ENCODE data around the gene BBOX1. TPM values are rescaled to one million over a fixed set of nuclear protein-coding genes. Genes with fewer than 3 reads are reported as not detected.

BBOX1 gene
- polyA plus RNA-seq, 1 donor from 2014 or later = not detected

DNA sequence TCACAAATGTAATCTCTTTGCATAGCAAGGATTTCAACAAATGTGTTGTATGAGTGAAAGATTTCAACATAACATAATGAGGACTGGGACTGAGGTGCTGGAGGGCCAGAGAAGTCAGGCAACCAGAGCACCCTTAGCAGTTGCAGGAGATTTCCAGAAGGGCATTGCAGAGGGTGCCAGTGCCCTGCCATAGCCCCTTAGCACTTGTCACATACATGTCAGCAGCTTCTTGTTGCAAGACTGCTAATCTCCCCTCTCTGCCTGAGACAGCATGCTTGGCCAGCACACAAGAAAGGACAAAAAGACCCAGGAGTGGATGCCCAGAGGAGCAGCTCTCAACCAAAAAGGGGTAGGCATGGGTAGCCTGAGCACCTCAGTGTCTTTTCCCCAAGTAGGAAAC is 43.2 kb downstream of the BBOX1 start:
- TF ChIP-seq SMC3 (conservative IDR thresholded peaks at IDR 0.05; ENCODE audit: poor library complexity) = no peak
- TF ChIP-seq, protein P1, sequence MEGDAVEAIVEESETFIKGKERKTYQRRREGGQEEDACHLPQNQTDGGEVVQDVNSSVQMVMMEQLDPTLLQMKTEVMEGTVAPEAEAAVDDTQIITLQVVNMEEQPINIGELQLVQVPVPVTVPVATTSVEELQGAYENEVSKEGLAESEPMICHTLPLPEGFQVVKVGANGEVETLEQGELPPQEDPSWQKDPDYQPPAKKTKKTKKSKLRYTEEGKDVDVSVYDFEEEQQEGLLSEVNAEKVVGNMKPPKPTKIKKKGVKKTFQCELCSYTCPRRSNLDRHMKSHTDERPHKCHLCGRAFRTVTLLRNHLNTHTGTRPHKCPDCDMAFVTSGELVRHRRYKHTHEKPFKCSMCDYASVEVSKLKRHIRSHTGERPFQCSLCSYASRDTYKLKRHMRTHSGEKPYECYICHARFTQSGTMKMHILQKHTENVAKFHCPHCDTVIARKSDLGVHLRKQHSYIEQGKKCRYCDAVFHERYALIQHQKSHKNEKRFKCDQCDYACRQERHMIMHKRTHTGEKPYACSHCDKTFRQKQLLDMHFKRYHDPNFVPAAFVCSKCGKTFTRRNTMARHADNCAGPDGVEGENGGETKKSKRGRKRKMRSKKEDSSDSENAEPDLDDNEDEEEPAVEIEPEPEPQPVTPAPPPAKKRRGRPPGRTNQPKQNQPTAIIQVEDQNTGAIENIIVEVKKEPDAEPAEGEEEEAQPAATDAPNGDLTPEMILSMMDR (IDR thresholded peaks at IDR 0.05; ENCODE audit: poor library complexity, severe bottlenecking) = no peak
- no peak for TF ChIP-seq MXI1 (conservative IDR thresholded peaks at IDR 0.05; ENCODE audit: poor library complexity, severe bottlenecking)
- TF ChIP-seq EP300 (conservative IDR thresholded peaks at IDR 0.05; ENCODE audit: poor library complexity, severe bottlenecking) = no peak
- TF ChIP-seq, protein P2, sequence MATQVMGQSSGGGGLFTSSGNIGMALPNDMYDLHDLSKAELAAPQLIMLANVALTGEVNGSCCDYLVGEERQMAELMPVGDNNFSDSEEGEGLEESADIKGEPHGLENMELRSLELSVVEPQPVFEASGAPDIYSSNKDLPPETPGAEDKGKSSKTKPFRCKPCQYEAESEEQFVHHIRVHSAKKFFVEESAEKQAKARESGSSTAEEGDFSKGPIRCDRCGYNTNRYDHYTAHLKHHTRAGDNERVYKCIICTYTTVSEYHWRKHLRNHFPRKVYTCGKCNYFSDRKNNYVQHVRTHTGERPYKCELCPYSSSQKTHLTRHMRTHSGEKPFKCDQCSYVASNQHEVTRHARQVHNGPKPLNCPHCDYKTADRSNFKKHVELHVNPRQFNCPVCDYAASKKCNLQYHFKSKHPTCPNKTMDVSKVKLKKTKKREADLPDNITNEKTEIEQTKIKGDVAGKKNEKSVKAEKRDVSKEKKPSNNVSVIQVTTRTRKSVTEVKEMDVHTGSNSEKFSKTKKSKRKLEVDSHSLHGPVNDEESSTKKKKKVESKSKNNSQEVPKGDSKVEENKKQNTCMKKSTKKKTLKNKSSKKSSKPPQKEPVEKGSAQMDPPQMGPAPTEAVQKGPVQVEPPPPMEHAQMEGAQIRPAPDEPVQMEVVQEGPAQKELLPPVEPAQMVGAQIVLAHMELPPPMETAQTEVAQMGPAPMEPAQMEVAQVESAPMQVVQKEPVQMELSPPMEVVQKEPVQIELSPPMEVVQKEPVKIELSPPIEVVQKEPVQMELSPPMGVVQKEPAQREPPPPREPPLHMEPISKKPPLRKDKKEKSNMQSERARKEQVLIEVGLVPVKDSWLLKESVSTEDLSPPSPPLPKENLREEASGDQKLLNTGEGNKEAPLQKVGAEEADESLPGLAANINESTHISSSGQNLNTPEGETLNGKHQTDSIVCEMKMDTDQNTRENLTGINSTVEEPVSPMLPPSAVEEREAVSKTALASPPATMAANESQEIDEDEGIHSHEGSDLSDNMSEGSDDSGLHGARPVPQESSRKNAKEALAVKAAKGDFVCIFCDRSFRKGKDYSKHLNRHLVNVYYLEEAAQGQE (IDR thresholded peaks at IDR 0.05; ENCODE audit: borderline replicate concordance) = no peak
- no peak for TF ChIP-seq TAF1 (IDR thresholded peaks at IDR 0.05; ENCODE audit: low read depth)
- TF ChIP-seq POLR2AphosphoS5 (IDR thresholded peaks at IDR 0.05) = no peak
- TF ChIP-seq EZH2 (IDR thresholded peaks at IDR 0.05; ENCODE audit: borderline replicate concordance, insufficient read depth, low read length, poor library complexity, severe bottlenecking) = no peak
- TF ChIP-seq RAD21 (conservative IDR thresholded peaks at IDR 0.05) = no peak

DNA sequence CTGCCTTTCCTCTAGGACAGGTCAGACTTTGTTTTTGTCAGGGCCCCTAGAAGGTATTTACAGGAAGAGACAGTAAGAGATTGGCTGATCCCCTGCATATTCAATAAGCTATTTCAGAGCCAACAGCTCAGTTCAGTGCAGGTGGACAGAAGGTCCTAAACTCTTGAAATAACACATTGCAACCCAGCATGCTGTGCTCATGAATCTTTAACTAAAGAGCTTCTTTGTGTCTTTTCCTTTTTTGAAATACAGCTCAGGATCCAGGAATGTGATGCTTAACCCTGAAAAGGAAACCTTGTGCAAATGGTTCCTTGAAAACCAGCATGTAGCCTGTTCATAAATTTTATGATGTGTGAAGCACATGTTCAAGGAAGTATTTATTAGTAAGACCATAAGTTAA is 43.9 kb downstream of the BBOX1 start:
- H4K20me1 ChIP-seq (ENCODE audit: insufficient read depth) = no peaks in the 10 kb centered on the region
- H3K79me2 ChIP-seq (replicated peaks; ENCODE audit: insufficient read depth, low read length) = no peaks in the 10 kb centered on the region
- no peaks in the 10 kb centered on the region for H3K27me3 ChIP-seq (ENCODE audit: insufficient read depth, low read depth, low read length)
- TF ChIP-seq, protein P1 (IDR thresholded peaks at IDR 0.05; ENCODE audit: poor library complexity, severe bottlenecking) = no peak
- TF ChIP-seq POLR2AphosphoS5 (IDR thresholded peaks at IDR 0.05) (no peak), MXI1 (conservative IDR thresholded peaks at IDR 0.05; ENCODE audit: poor library complexity, severe bottlenecking) (no peak), SMC3 (conservative IDR thresholded peaks at IDR 0.05; ENCODE audit: poor library complexity) (no peak), RAD21 (conservative IDR thresholded peaks at IDR 0.05) (no peak), EP300 (conservative IDR thresholded peaks at IDR 0.05; ENCODE audit: poor library complexity, severe bottlenecking) (no peak), EZH2 (IDR thresholded peaks at IDR 0.05; ENCODE audit: borderline replicate concordance, insufficient read depth, low read length, poor library complexity, severe bottlenecking) (no peak), TAF1 (IDR thresholded peaks at IDR 0.05; ENCODE audit: low read depth) (no peak)
- TF ChIP-seq, protein P2 (IDR thresholded peaks at IDR 0.05; ENCODE audit: borderline replicate concordance) = no peak
- no peaks in the 10 kb centered on the region for H3F3A ChIP-seq (ENCODE audit: insufficient read depth, low read length, poor library complexity, severe bottlenecking)
- no peak overlapping the region for H3K27ac ChIP-seq (ENCODE audit: low read length)
- H3K4me3 ChIP-seq (ENCODE audit: low read length) = no peak overlapping the region
- no peaks in the 10 kb centered on the region for H3K9me3 ChIP-seq (ENCODE audit: low read length)
- no peak overlapping the region for H3K9ac ChIP-seq (ENCODE audit: low read length)
- H3K36me3 ChIP-seq (ENCODE audit: insufficient read depth, low read length) = no peaks in the 10 kb centered on the region
- no peak overlapping the region for H3K4me2 ChIP-seq (ENCODE audit: low read length)
- no peaks in the 10 kb centered on the region for H3K9me2 ChIP-seq (ENCODE audit: insufficient read depth, low read length)
- H2AFZ ChIP-seq (ENCODE audit: low read depth, low read length) = no peak overlapping the region

More for the DNA sequence above, 43.2 kb downstream of the BBOX1 start:
- Histone ChIP-seq H3K9ac (ENCODE audit: low read length) (no peak overlapping the region), H3K36me3 (ENCODE audit: insufficient read depth, low read length) (no peaks in the 10 kb centered on the region), H3K9me3 (ENCODE audit: low read length) (no peaks in the 10 kb centered on the region), H3K4me3 (ENCODE audit: low read length) (no peak overlapping the region), H3K79me2 (replicated peaks; ENCODE audit: insufficient read depth, low read length) (no peaks in the 10 kb centered on the region), H3F3A (ENCODE audit: insufficient read depth, low read length, poor library complexity, severe bottlenecking) (no peaks in the 10 kb centered on the region), H3K27me3 (ENCODE audit: insufficient read depth, low read depth, low read length) (no peaks in the 10 kb centered on the region), H3K27ac (ENCODE audit: low read length) (no peak overlapping the region), H3K9me2 (ENCODE audit: insufficient read depth, low read length) (no peaks in the 10 kb centered on the region), H3K4me2 (ENCODE audit: low read length) (no peak overlapping the region), H4K20me1 (ENCODE audit: insufficient read depth) (no peaks in the 10 kb centered on the region), H2AFZ (ENCODE audit: low read depth, low read length) (no peak overlapping the region)

All from neural cell (in vitro differentiated cells).